Activated CD4-positive, CD25-positive, alpha-beta regulatory T cell (primary cell): ENCODE results near the gene SRGAP2.
"Not testable (repeated sequence)": the region's sequence is repeated elsewhere in the genome, so short reads cannot be mapped to it uniquely, and the experiment has no call there.

Source experiments
- DNase-seq, 4 experiments: peaks; one replicate each; lab custom pipeline; 2025; lab: John Stamatoyannopoulos, UW

SRGAP2 gene

GRCh38 chr1:206250953-206251681 is 47.8 kb downstream of the SRGAP2 start:
- not testable (repeated sequence) for DNase-seq

GRCh38 chr1:206252680-206253335 is 49.5 kb downstream of the SRGAP2 start:
- DNase-seq: not testable (repeated sequence)
